Testis (tissue), 2 donors: ENCODE data around the gene C3orf20.

Source experiments
- POLR2A ChIP-seq: fragments of 450-650 bp; IDR thresholded peaks from one replicate; pipeline ENCODE4 v1.6.1; 2017; ENCODE audit warnings: antibody characterized with exemption, mild to moderate bottlenecking, moderate library complexity
- TF ChIP-seq, protein P1 (sequence below), 3 experiments: fragments of 450-650 bp in 2 of 3; fragments of 200-600 bp in 1 of 3; sonication (generic) in 1 of 3; IDR thresholded peaks; one replicate each; pipeline ENCODE4 v1.5.1; 2016 to 2019; ENCODE audit warnings: antibody characterized with exemption in 3 of 3, mild to moderate bottlenecking in 2 of 3, moderate library complexity in 1 of 3

DNA sequence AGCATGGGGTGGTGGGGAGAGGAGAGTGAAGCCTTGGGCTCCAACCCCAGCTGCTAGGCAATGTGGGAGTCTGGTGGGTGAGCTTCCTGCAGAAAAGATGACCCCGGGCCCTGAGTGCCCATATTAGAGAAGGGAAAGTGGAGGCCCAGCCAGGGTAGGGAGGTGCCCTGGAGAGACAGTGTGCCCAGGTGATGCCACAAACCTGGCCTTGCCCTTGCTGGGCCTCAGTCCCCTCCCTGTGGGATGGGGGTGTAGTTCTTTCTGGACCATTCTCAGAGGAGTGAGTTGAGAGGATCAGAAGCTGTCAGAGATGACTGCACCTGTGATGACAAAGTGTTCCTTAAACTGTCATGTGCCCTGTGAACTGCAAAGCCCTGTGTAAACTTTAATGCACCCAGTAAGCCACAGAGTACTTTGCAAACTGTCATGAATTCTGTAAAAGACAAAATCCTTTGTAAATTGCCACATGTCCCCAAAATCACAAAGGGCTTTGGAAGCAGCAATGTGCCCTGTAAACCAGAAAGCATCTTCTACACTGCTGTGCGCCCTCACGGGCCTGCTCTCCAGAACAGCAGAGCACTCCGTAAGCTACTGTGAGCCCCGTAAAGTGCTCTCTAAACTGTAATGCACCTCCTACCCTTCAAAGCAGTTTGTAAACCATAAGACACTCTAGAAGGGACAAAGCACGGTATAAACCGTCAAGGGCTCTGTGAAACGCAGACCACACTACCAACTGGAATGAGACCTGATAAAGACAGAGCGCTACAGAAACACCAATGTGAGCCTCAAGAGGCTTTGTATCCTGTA lies 92.5 kb downstream of the C3orf20 start:
- TF ChIP-seq, protein P1, sequence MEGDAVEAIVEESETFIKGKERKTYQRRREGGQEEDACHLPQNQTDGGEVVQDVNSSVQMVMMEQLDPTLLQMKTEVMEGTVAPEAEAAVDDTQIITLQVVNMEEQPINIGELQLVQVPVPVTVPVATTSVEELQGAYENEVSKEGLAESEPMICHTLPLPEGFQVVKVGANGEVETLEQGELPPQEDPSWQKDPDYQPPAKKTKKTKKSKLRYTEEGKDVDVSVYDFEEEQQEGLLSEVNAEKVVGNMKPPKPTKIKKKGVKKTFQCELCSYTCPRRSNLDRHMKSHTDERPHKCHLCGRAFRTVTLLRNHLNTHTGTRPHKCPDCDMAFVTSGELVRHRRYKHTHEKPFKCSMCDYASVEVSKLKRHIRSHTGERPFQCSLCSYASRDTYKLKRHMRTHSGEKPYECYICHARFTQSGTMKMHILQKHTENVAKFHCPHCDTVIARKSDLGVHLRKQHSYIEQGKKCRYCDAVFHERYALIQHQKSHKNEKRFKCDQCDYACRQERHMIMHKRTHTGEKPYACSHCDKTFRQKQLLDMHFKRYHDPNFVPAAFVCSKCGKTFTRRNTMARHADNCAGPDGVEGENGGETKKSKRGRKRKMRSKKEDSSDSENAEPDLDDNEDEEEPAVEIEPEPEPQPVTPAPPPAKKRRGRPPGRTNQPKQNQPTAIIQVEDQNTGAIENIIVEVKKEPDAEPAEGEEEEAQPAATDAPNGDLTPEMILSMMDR (IDR thresholded peaks at IDR 0.05), result no peak
- no peak for TF ChIP-seq POLR2A
